ENCODE data around the gene TTC7B. TPM values are rescaled to one million over a fixed set of nuclear protein-coding genes. Genes with fewer than 3 reads are reported as not detected.

TTC7B gene
- total RNA-seq, 1 experiment from 2014 or later, result 70.6 TPM

GRCh38 chr14:90539996-90540395 lies 276.2 kb downstream of the TTC7B start:
- H3K4me1 ChIP-seq (ENCODE audit: control insufficient read depth in 1 of 2, insufficient read depth in 2 of 2, low read length in 2 of 2), result no peaks in the 10 kb centered on the region
- no peak for TF ChIP-seq SIN3A (IDR thresholded peaks at IDR 0.05; ENCODE audit: low read depth)
- TF ChIP-seq CBX3 (IDR thresholded peaks at IDR 0.05; ENCODE audit: low read depth), result no peak
- TF ChIP-seq EGR1 (IDR thresholded peaks at IDR 0.05; ENCODE audit: low read depth), result no peak
- TF ChIP-seq ZBTB33 (IDR thresholded peaks at IDR 0.05; ENCODE audit: extremely low read depth, insufficient replicate concordance, low read length), result no peak
- no peak for TF ChIP-seq POLR2AphosphoS5 (IDR thresholded peaks at IDR 0.05; ENCODE audit: low read depth, low read length)
- TF ChIP-seq CEBPB (IDR thresholded peaks at IDR 0.05; ENCODE audit: low read depth), result no peak
- no peak for TF ChIP-seq SRF (IDR thresholded peaks at IDR 0.05; ENCODE audit: low read depth)
- no peak for TF ChIP-seq FOSL1 (IDR thresholded peaks at IDR 0.05; ENCODE audit: low read depth)
- TF ChIP-seq MAX (IDR thresholded peaks at IDR 0.05), result no peak
- TF ChIP-seq JUND (IDR thresholded peaks at IDR 0.05), result no peak
- TF ChIP-seq ZNF274 (IDR thresholded peaks at IDR 0.05; ENCODE audit: low read depth, low read length), result no peak
- TF ChIP-seq ATF3 (IDR thresholded peaks at IDR 0.05), result no peak
- H3K27me3 ChIP-seq (ENCODE audit: insufficient read depth, low read length), result no peaks in the 10 kb centered on the region
- H3K27ac ChIP-seq (ENCODE audit: low read depth, low read length), result no peak overlapping the region
- no peak for DNase-seq (ENCODE audit: low read depth, low spot score)
- ChIA-PET CTCF (no interaction called here), POLR2A (no interaction called here), RAD21 (ENCODE audit: low non-redundant PET in 1 of 2, low total read pairs in 2 of 2, uncharacterized antibody in 2 of 2, unreplicated experiment in 2 of 2) (no interaction called here)
- ATAC-seq, result no peak
- no peaks in the 10 kb centered on the region for H3K79me2 ChIP-seq (ENCODE audit: insufficient read depth, low read length)
- H3K4me2 ChIP-seq (ENCODE audit: low read length), result no peak overlapping the region
- H3K36me3 ChIP-seq (ENCODE audit: control insufficient read depth in 1 of 2, insufficient read depth in 2 of 2, low read length in 2 of 2), result no peaks in the 10 kb centered on the region
- no peaks in the 10 kb centered on the region for H4K20me1 ChIP-seq (ENCODE audit: insufficient read depth)
- no peak overlapping the region for H3K9ac ChIP-seq (ENCODE audit: low read length)
- intact Hi-C loops (cut with micrococcal nuclease), result no loop called here
- H3K9me2 ChIP-seq (ENCODE audit: insufficient read depth), result no peaks in the 10 kb centered on the region
- no peak overlapping the region for H3K4me3 ChIP-seq (replicated peaks in 1 of 2; ENCODE audit: low read depth in 1 of 2, low read length in 2 of 2)
- no peak overlapping the region for H2AFZ ChIP-seq (ENCODE audit: low read depth, low read length, poor library complexity, severe bottlenecking)
- no TSS peak for BruUV-seq (replicated peaks)
- no peaks in the 10 kb centered on the region for H3K9me3 ChIP-seq (ENCODE audit: control insufficient read depth in 1 of 2, insufficient read depth in 1 of 2, low read depth in 1 of 2, low read length in 2 of 2)
